Measurements from ENCODE around the gene CRACR2A.

- TF ChIP-seq CTCF (conservative IDR thresholded peaks at IDR 0.05; ENCODE audit: low read depth, low read length) (no peak), EZH2 (IDR thresholded peaks at IDR 0.05; ENCODE audit: low read length, unreplicated experiment) (no peak), EZH2phosphoT487 (IDR thresholded peaks at IDR 0.05; ENCODE audit: borderline replicate concordance, low read length) (no peak)
Observed at GRCh38 chr12:3677609-3678008, 75.3 kb downstream of the CRACR2A start.
